Heart left ventricle (tissue), 16 donors: ENCODE measurements around the gene NKX2-4. TPM values are rescaled to one million over a fixed set of nuclear protein-coding genes. Genes with fewer than 3 reads are reported as not detected.
A peak's percentile ranks its signal among the peaks of the same experiment; 100 is the strongest.

Experiments used
- ATAC-seq, 4 donors: fragments of 200-7000 bp; cut with Tn5 transposase; one replicate each; pipeline ENCODE4 v1.9.1; 2020 to 2022; ENCODE audit warnings: moderate library complexity in 4 of 4, mild to moderate bottlenecking in 3 of 4, moderate number of reproducible peaks in 1 of 4
- DNase-seq, 5 donors: peaks; one replicate each; pipeline ENCODE4 v3.0.0-alpha.2; 2020
- H3K27ac ChIP-seq, 12 donors: fragments of 200-600 bp; sonication (generic) in 4 of 12; one replicate each; pipeline versions ENCODE4 v1.5.0 to v1.8.0; 2016 to 2022; ENCODE audit warnings: mild to moderate bottlenecking in 2 of 12
- H3K27me3 ChIP-seq, 9 donors: fragments of 200-600 bp; sonication (generic) in 2 of 9; one replicate each; pipeline versions ENCODE4 v1.5.1 to v1.8.0; 2016 to 2022; ENCODE audit warnings: mild to moderate bottlenecking in 3 of 9
- H3K36me3 ChIP-seq, 9 donors: fragments of 200-600 bp; sonication (generic) in 2 of 9; one replicate each; pipeline versions ENCODE4 v1.5.0 to v1.8.0; 2018 to 2022; ENCODE audit warnings: mild to moderate bottlenecking in 2 of 9
- H3K4me1 ChIP-seq, 12 donors: fragments of 200-600 bp; sonication (generic) in 4 of 12; one replicate each; pipeline versions ENCODE4 v1.5.0 to v1.8.0; 2016 to 2022; ENCODE audit warnings: mild to moderate bottlenecking in 3 of 12
- H3K4me3 ChIP-seq, 12 donors: fragments of 200-600 bp; sonication (generic) in 4 of 12; one replicate each; pipeline versions ENCODE4 v1.5.0 to v1.8.0; 2017 to 2022; ENCODE audit warnings: mild to moderate bottlenecking in 9 of 12, moderate library complexity in 4 of 12
- H3K9me3 ChIP-seq, 12 donors: fragments of 200-600 bp; sonication (generic) in 4 of 12; one replicate each; pipeline versions ENCODE4 v1.5.0 to v1.8.0; 2016 to 2022; ENCODE audit warnings: mild to moderate bottlenecking in 1 of 12
- POLR2A ChIP-seq, 2 donors: fragments of 450-650 bp; IDR thresholded peaks; one replicate each; pipeline ENCODE4 v1.6.1; 2017; ENCODE audit warnings: antibody characterized with exemption in 2 of 2, mild to moderate bottlenecking in 2 of 2, moderate library complexity in 2 of 2
- WGBS, 4 donors: extraction: QIAGEN DNeasy Blood & Tissue Kit in 2 of 4; methylation state at CpG; one replicate each; pipeline versions ENCODE4 v1.1.5 to v1.1.7; 2013 to 2018; 5-methylcytosine and 5-hydroxymethylcytosine counted together
- intact Hi-C, 10 donors: fragments of 100-400 bp; cut with DNase I; formaldehyde crosslinking; loops; one replicate each; pipeline versions ENCODE4 v1.11.1 to v1.14.2; 2022
- polyA plus RNA-seq, 2 donors: library from polyadenylated mRNA; stranded (reverse); fragments of 200-250 nt; gene quantifications; one replicate each; pipeline ENCODE4 v1.2.3, GENCODE V29; 2013
- total RNA-seq, 9 donors: library from RNA; depleted of rRNA in 2 of 9; stranded (reverse); fragments of >200 nt in 2 of 9; fragmentation: NEBNext Ultra II Directional in 3 of 9; extraction: Animal tissue kit (Norgen Biotek cat#: 25700) in 3 of 9; gene quantifications; one replicate each; pipeline versions ENCODE4 v1.1.0 to v1.2.4, GENCODE V29; 2016 to 2023
- TF ChIP-seq, protein P1 (sequence below), 12 donors: fragments of 200-600 bp; sonication (generic) in 4 of 12; IDR thresholded peaks; one replicate each; pipeline versions ENCODE4 v1.5.0 to v1.8.0; 2018 to 2022; ENCODE audit warnings: antibody characterized with exemption in 12 of 12, mild to moderate bottlenecking in 5 of 12
- donor health status: ischemic (EF 13 %, LVEDD 7.1; RV severe dilation, severe dysfunction).
- donor health status: healthy with polysubstance abuse.
- donor health status: DM: no; HTN: yes; CAD: no.
- donor health status: DM: no; HTN: no; CAD: no.
- donor health status: ischemic (EF 25% LVEDD 6.9; RV normal size, moderate dysfunction).
- donor health status: ischemic (EF 25% LVEDD 5.7; RV mildly dilated, moderate dysfunction).
- donor health status: healthy.
- donor health status: DM: yes; HTN: yes; CAD: no.
- donor health status: ischemic (EF 35%, LVEDD 5.7; RV mildly dilated, moderate dysfunction).
- donor health status: nonischemic (EF 11% LVEDD 7.7; RV severe dilation, severe dysfunction).
- donor health status: DM: yes; HTN: yes; CAD: no.
- donor health status: PGD.
- donor health status: ischemic (EF 29% LVEDD 5.4; RV normal size, mild dysfunction).
- donor health status: nonischemic (EF 23%, LVEDD 6.1; RV moderate dilation, normal function).

NKX2-4 gene
- total and polyA plus RNA-seq, 11 donors, result not detected

DNA sequence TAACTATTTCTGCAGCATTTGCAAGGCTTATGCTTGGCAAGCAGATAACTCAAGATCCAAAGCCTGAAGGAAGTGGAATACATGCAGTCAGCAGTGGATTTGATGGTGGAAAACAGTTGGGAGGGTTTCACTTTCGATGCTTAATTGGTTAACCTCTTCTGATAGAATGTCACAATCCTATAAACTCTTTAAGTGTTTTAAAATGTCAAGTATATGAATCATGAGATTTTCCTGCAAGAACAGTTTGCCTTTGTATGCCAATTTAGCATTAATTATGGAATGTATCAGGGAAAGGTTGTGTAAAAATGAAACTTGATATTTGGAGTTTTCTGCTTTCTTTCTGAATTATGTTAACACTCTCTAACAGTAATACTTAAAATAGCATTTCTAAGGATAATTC is 36.6 kb downstream of the NKX2-4 start:
- Histone ChIP-seq H3K9me3 (no peaks in the 10 kb centered on the region), H3K4me3 (no peak overlapping the region), H3K4me1 (peaks cover 0 to 26% (median 0%) of the 10 kb centered on the region in 12 donors), H3K27ac (peak overlapping the region in 1 of 12 donors; percentile 64), H3K36me3 (peaks cover 4 to 95% (median 74%) of the 10 kb centered on the region in 9 donors), H3K27me3 (no peaks in the 10 kb centered on the region)
- TF ChIP-seq POLR2A (IDR thresholded peaks at IDR 0.05), result no peak
- TF ChIP-seq, protein P1, sequence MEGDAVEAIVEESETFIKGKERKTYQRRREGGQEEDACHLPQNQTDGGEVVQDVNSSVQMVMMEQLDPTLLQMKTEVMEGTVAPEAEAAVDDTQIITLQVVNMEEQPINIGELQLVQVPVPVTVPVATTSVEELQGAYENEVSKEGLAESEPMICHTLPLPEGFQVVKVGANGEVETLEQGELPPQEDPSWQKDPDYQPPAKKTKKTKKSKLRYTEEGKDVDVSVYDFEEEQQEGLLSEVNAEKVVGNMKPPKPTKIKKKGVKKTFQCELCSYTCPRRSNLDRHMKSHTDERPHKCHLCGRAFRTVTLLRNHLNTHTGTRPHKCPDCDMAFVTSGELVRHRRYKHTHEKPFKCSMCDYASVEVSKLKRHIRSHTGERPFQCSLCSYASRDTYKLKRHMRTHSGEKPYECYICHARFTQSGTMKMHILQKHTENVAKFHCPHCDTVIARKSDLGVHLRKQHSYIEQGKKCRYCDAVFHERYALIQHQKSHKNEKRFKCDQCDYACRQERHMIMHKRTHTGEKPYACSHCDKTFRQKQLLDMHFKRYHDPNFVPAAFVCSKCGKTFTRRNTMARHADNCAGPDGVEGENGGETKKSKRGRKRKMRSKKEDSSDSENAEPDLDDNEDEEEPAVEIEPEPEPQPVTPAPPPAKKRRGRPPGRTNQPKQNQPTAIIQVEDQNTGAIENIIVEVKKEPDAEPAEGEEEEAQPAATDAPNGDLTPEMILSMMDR (IDR thresholded peaks at IDR 0.05), result no peak
- DNase-seq (no peak), ATAC-seq (no peak)
- WGBS, 4 donors, result 68 to 87% (median 78%) methylated on average over 1 of the region's 1 CpG
- intact Hi-C loops, result no loop called here

DNA sequence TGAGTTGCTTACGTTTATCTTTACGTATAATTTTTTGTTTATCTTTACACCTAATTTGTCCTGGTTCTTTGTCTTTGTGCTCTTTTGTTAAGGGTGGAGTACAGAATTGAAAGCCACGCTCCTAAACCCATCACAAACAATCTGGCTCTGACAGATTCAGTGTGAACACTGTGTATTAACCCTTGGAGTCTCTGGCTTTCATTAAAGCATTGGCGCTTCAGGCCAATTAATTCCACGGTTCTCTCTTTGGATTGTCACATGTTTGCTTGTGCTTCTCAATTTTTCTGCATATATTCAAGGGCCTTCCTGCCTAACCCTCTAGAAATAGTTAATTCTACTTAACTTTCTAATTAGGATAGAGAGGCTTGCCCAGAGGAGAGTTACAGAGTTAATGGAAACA is 38.6 kb downstream of the NKX2-4 start:
- Histone ChIP-seq H3K4me1 (peaks cover 0 to 26% (median 0%) of the 10 kb centered on the region in 12 donors), H3K4me3 (no peak overlapping the region), H3K36me3 (peaks cover 4 to 98% (median 86%) of the 10 kb centered on the region in 9 donors), H3K27me3 (no peaks in the 10 kb centered on the region), H3K27ac (no peak overlapping the region), H3K9me3 (no peaks in the 10 kb centered on the region)
- TF ChIP-seq, protein P1 (IDR thresholded peaks at IDR 0.05), result no peak
- no peak for TF ChIP-seq POLR2A (IDR thresholded peaks at IDR 0.05)
- no peak for ATAC-seq
- no peak for DNase-seq
- WGBS, 4 donors, result 96 to 99% (median 96%) methylated on average over 5 of the region's 5 CpGs
- intact Hi-C loops, result no loop called here

DNA sequence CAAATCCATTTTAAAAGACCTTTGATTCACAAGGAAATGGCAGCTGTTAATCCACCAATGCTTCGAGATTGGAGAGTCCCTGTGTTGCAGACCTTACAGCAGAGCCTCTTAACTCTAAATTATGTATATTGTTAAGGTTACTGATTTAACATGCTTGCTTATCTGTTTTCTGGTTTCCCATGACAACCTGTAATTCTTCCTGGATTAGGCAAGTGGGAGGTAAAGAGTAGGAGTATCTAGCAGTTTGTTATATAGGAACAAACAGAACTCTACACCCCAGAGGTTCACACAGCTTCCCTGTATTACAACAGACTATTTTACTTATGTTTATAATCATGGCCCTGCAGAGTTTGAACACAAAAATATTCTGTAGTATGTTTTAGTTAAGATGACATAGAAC is 39.5 kb downstream of the NKX2-4 start:
- intact Hi-C loops, result no loop called here

DNA sequence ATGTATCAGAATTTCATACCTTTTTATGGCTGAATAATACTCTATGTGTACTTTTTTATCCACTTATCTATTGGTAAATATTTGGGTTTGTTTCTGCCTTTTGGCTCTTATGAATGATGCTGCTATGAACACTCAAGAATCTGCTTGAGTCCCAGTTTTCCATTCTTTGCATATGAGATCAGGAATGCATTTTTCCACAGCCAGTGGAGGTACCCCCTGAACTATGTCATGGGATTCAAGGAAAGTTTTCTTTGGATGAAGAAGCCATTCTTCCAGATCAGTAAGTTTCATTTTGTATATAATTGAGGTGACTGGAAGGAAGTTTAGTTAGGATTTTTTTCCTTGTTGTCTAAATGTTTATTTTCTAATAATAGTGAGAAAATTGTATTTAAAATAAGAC is 40.9 kb downstream of the NKX2-4 start:
- no peak overlapping the region for H3K27ac ChIP-seq
- no peak overlapping the region for H3K4me3 ChIP-seq
- peaks cover 4 to 90% (median 81%) of the 10 kb centered on the region in 9 donors for H3K36me3 ChIP-seq
- no peak for ATAC-seq
- intact Hi-C loops, result no loop called here
- TF ChIP-seq POLR2A (IDR thresholded peaks at IDR 0.05), result no peak
- TF ChIP-seq, protein P1 (IDR thresholded peaks at IDR 0.05), result no peak
- H3K27me3 ChIP-seq, result no peaks in the 10 kb centered on the region
- peaks cover 0 to 19% (median 0%) of the 10 kb centered on the region in 12 donors for H3K4me1 ChIP-seq
- DNase-seq, result no peak
- no peaks in the 10 kb centered on the region for H3K9me3 ChIP-seq

More for the DNA sequence above, 39.5 kb downstream of the NKX2-4 start:
- Histone ChIP-seq H3K4me3 (no peak overlapping the region), H3K4me1 (peaks cover 0 to 26% (median 0%) of the 10 kb centered on the region in 12 donors), H3K27me3 (no peaks in the 10 kb centered on the region), H3K9me3 (no peaks in the 10 kb centered on the region), H3K27ac (no peak overlapping the region), H3K36me3 (peaks cover 4 to 95% (median 81%) of the 10 kb centered on the region in 9 donors)
- DNase-seq, result no peak
- ATAC-seq, result no peak
- 74 to 84% (median 80%) methylated on average over 1 of the region's 1 CpG for WGBS, 4 donors
- TF ChIP-seq, protein P1 (IDR thresholded peaks at IDR 0.05), result no peak
- TF ChIP-seq POLR2A (IDR thresholded peaks at IDR 0.05), result no peak
